Esophagus muscularis mucosa (tissue), 4 donors: ENCODE measurements around the gene CNIH4.

Source experiments
- CTCF ChIP-seq, 3 experiments: fragments of 200-600 bp in 2 of 3; fragments of 450-650 bp in 1 of 3; sonication (generic) in 2 of 3; IDR thresholded peaks; one replicate each; pipeline ENCODE4 v1.5.1; 2017 to 2019; ENCODE audit warnings: antibody characterized with exemption in 3 of 3, mild to moderate bottlenecking in 2 of 3, moderate library complexity in 1 of 3
- EP300 ChIP-seq: sonication (generic); formaldehyde crosslinking; IDR thresholded peaks from one replicate; pipeline ENCODE4 v1.6.1; 2017; ENCODE audit warnings: antibody characterized with exemption
- POLR2A ChIP-seq: fragments of 450-650 bp; IDR thresholded peaks from one replicate; pipeline ENCODE4 v1.6.1; 2017; ENCODE audit warnings: antibody characterized with exemption, moderate library complexity, mild to moderate bottlenecking, low read depth
- POLR2AphosphoS5 ChIP-seq, 2 donors: sonication (generic); formaldehyde crosslinking; IDR thresholded peaks; one replicate each; pipeline ENCODE4 v1.6.1; 2017; ENCODE audit warnings: antibody characterized with exemption in 2 of 2

- no peak for TF ChIP-seq CTCF (IDR thresholded peaks at IDR 0.05)
- no peak for TF ChIP-seq EP300
- no peak for TF ChIP-seq POLR2AphosphoS5 (IDR thresholded peaks at IDR 0.05)
- TF ChIP-seq POLR2A: no peak
Observed at GRCh38 chr1:224380003-224380402, 23.3 kb downstream of the CNIH4 start.
